Colonic mucosa (tissue), 4 donors: Measurements from ENCODE around the gene PEX5L. TPM values are rescaled to one million over a fixed set of nuclear protein-coding genes. Genes with fewer than 3 reads are reported as not detected.

Experiments used
- DNase-seq: peaks from one replicate; pipeline ENCODE4 v3.0.0-alpha.2; 2020
- H3K27ac ChIP-seq: fragments of 200-600 bp; one replicate; pipeline ENCODE4 v1.8.0; 2021
- H3K27me3 ChIP-seq: fragments of 200-600 bp; one replicate; pipeline ENCODE4 v1.8.0; 2021
- H3K36me3 ChIP-seq: fragments of 200-600 bp; one replicate; pipeline ENCODE4 v1.8.0; 2021
- H3K4me1 ChIP-seq: fragments of 200-600 bp; one replicate; pipeline ENCODE4 v1.8.0; 2021; ENCODE audit warnings: mild to moderate bottlenecking
- H3K4me3 ChIP-seq: fragments of 200-600 bp; one replicate; pipeline ENCODE4 v1.8.0; 2021
- H3K9ac ChIP-seq, 2 donors: one replicate each; pipeline ENCODE4 v1.7.0; 2013; ENCODE audit warnings: control low read depth in 2 of 2, low read depth in 2 of 2, low read length in 2 of 2
- H3K9me3 ChIP-seq: fragments of 200-600 bp; one replicate; pipeline ENCODE4 v1.8.0; 2021
- intact Hi-C: fragments of 100-400 bp; cut with DNase I; formaldehyde crosslinking; loops from one replicate; pipeline ENCODE4 v1.14.1; 2022
- total RNA-seq, 2 donors: library from RNA; stranded (reverse); fragmentation: NEBNext Ultra II Directional in 1 of 2; extraction: Animal tissue kit (Norgen Biotek cat#: 25700) in 1 of 2; gene quantifications; one replicate each; pipeline ENCODE4 v1.2.1, GENCODE V29; 2021
- TF ChIP-seq, protein P1 (sequence below): fragments of 200-600 bp; IDR thresholded peaks from one replicate; pipeline ENCODE4 v1.8.0; 2022; ENCODE audit warnings: antibody characterized with exemption, mild to moderate bottlenecking
- donor health status: healthy.
- donor health status: DM: no; HTN: no; CAD: no.
- donor health status: DM: no; HTN: no; CAD: no.

PEX5L gene
- total RNA-seq, 2 donors from 2014 or later, result not detected

DNA sequence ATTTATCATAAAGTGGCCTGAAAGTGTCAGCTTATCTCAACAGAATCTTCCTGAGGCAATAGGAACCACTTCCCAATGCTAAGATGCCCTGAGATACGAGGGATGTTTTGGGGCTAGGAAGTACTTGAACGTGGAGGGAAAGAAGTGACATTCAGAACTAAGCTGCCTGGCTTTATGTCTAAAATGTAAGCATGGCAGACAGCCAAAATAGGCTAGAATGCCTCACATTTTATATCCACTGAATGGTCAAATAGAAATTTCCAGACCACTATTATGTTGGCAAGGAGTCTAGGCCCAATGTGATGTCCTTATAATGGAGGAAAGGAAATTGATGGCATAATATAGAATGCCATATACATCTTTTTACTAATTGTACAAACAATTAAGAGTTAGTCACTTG, 154.9 kb downstream of the PEX5L start:
- DNase-seq, result no peak
- Histone ChIP-seq H3K4me3 (no peak overlapping the region), H3K36me3 (no peaks in the 10 kb centered on the region), H3K27ac (no peak overlapping the region), H3K27me3 (no peaks in the 10 kb centered on the region), H3K9me3 (no peaks in the 10 kb centered on the region), H3K4me1 (no peaks in the 10 kb centered on the region), H3K9ac (no peak overlapping the region)
- TF ChIP-seq, protein P1, sequence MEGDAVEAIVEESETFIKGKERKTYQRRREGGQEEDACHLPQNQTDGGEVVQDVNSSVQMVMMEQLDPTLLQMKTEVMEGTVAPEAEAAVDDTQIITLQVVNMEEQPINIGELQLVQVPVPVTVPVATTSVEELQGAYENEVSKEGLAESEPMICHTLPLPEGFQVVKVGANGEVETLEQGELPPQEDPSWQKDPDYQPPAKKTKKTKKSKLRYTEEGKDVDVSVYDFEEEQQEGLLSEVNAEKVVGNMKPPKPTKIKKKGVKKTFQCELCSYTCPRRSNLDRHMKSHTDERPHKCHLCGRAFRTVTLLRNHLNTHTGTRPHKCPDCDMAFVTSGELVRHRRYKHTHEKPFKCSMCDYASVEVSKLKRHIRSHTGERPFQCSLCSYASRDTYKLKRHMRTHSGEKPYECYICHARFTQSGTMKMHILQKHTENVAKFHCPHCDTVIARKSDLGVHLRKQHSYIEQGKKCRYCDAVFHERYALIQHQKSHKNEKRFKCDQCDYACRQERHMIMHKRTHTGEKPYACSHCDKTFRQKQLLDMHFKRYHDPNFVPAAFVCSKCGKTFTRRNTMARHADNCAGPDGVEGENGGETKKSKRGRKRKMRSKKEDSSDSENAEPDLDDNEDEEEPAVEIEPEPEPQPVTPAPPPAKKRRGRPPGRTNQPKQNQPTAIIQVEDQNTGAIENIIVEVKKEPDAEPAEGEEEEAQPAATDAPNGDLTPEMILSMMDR, result no peak
- intact Hi-C loops, result no loop called here

DNA sequence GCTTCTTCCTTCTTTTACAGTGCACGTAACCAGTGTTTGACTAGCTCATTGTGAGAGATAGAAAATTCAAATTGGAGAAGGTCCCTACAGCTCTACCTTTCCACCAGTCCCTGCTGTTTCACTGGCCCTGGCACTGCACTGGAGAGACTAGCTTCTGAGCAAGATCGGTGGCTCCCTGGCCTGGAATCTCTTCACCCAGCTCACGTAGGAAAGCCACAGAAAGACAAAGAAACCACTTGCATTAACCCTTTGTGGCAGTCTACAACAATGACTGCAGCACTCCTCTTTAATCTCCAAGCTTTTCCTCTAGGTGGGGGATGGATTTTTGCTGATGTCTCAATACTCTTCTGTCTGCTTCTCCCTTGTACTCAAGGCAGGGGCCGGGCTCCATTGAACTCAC, 155.9 kb downstream of the PEX5L start:
- no peak overlapping the region for H3K27ac ChIP-seq
- no peaks in the 10 kb centered on the region for H3K27me3 ChIP-seq
- H3K4me1 ChIP-seq, result no peaks in the 10 kb centered on the region
- TF ChIP-seq, protein P1, result no peak
- no peak for DNase-seq
- no peaks in the 10 kb centered on the region for H3K9me3 ChIP-seq
- no peak overlapping the region for H3K9ac ChIP-seq
- no peak overlapping the region for H3K4me3 ChIP-seq
- H3K36me3 ChIP-seq, result no peaks in the 10 kb centered on the region
- intact Hi-C loops, result no loop called here

DNA sequence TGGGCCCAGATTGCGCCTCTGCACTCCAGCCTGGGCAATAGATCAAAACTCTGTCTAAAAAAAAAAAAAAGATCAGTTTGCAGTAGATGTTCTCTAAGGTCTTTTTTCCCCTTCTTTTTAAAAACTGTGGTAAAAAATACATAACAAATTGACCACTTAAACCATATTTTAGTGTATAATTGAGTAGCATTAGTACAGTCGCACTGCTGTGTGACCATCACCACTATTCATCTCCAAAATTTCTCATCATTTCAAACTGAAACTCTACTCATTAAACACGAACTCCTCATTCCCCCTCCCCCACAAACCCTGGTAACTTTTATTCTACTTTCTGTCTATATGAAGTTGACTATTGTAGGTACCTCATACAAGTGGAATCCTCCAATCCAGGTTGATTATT, 160.3 kb downstream of the PEX5L start:
- Histone ChIP-seq H3K36me3 (no peaks in the 10 kb centered on the region), H3K27me3 (no peaks in the 10 kb centered on the region), H3K9ac (no peak overlapping the region), H3K4me1 (no peaks in the 10 kb centered on the region), H3K4me3 (no peak overlapping the region), H3K27ac (no peak overlapping the region), H3K9me3 (no peaks in the 10 kb centered on the region)
- intact Hi-C loops, result no loop called here
- TF ChIP-seq, protein P1, result no peak
- DNase-seq, result no peak

DNA sequence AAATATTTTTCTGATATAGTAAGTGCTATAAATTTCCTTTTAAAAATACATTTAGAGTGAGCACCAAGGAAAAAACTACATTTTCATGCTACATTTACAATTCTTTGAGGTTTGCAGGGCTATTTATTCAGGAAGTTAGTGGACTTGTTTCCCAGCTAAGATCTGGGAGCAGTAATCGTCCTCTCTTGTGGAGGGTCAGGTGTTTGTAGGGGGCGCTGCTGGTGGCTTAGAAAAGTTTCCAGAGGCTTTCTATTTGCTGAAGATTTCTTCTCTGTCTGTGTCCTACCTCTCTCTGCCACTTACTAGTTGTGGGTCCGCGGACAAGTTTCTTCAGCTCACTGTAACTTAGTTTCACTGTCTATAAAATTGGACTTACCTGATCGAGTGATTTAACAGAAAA, 163.9 kb downstream of the PEX5L start:
- no peak for DNase-seq
- Histone ChIP-seq H3K27me3 (no peaks in the 10 kb centered on the region), H3K4me1 (no peaks in the 10 kb centered on the region), H3K4me3 (no peak overlapping the region), H3K27ac (no peak overlapping the region), H3K9ac (no peak overlapping the region), H3K36me3 (no peaks in the 10 kb centered on the region), H3K9me3 (no peaks in the 10 kb centered on the region)
- intact Hi-C loops, result no loop called here
- TF ChIP-seq, protein P1, result no peak

DNA sequence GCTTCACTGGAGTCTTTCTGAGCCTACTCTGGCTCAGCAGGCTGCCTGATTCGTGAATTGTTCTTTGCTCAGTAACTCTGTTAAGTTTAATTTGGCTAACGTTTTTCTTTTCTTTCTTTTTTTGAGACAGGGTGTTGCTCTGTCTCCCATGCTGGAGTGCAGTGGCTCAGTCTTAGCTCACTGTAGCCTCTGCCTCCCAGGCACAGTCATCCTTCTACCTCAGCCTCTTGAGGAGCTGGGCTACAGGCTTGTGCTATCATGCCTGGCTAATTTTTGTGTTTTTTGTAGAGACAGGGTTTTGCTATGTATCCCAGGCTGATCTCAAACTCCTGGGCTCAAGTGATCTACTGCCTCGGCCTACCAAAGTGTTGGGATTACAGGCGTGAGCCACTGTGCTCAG, 165.0 kb downstream of the PEX5L start:
- intact Hi-C loops, result no loop called here
- no peak for DNase-seq
- H3K4me1 ChIP-seq, result no peaks in the 10 kb centered on the region
- H3K9me3 ChIP-seq, result no peaks in the 10 kb centered on the region
- H3K9ac ChIP-seq, result no peak overlapping the region
- H3K4me3 ChIP-seq, result no peak overlapping the region
- H3K27ac ChIP-seq, result no peak overlapping the region
- TF ChIP-seq, protein P1, result no peak
- H3K36me3 ChIP-seq, result no peaks in the 10 kb centered on the region
- no peaks in the 10 kb centered on the region for H3K27me3 ChIP-seq

DNA sequence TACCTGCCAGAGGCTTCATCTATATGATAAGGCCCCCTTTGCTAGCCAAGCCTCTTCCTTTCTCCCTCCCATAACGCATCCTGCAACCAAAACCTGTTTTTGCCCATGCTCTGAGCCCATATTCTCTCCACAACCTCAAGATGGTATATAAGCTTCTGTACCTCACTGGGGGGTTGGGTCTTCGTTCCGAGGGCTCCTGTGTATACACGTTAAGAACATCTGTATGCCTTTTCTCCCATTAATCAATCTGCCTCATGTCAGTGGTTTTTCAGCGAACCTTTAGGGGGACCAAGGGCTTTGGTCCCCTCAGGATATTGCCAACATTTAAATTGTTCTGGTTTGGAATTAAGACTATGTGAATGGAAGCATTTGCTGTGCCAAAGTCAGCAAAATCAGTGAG, 168.0 kb downstream of the PEX5L start:
- Histone ChIP-seq H3K9me3 (no peaks in the 10 kb centered on the region), H3K36me3 (no peaks in the 10 kb centered on the region), H3K9ac (no peak overlapping the region), H3K4me1 (no peaks in the 10 kb centered on the region), H3K27ac (no peak overlapping the region), H3K27me3 (no peaks in the 10 kb centered on the region), H3K4me3 (no peak overlapping the region)
- intact Hi-C loops, result no loop called here
- TF ChIP-seq, protein P1, result no peak
- DNase-seq, result no peak
